Ovary (tissue), 10 donors: ENCODE data around the gene ZNF750. TPM values are rescaled to one million over a fixed set of nuclear protein-coding genes. Genes with fewer than 3 reads are reported as not detected.

Experiments used
- DNase-seq, 5 donors: peaks; one replicate each; pipeline ENCODE4 v3.0.0-alpha.2; 2019 to 2020
- H3K27ac ChIP-seq, 2 donors: fragments of 200-600 bp; one replicate each; pipeline versions ENCODE4 v1.5.1 to v1.8.0; 2019 to 2022
- H3K27me3 ChIP-seq: fragments of 200-600 bp; one replicate; pipeline ENCODE4 v1.8.0; 2022
- H3K36me3 ChIP-seq: fragments of 200-600 bp; sonication (generic); one replicate; pipeline ENCODE4 v1.5.1; 2019
- H3K4me1 ChIP-seq: one replicate; pipeline ENCODE4 v1.8.1; 2013; ENCODE audit warnings: mild to moderate bottlenecking, moderate library complexity; ENCODE audit not compliant: insufficient read depth
- H3K4me3 ChIP-seq: fragments of 200-600 bp; sonication (generic); one replicate; pipeline ENCODE4 v1.5.1; 2017
- H3K9me3 ChIP-seq, 2 donors: fragments of 200-600 bp in 1 of 2; sonication (generic) in 1 of 2; one replicate each; pipeline versions ENCODE4 v1.5.1 to v1.8.1; 2013 to 2019; ENCODE audit warnings: mild to moderate bottlenecking in 1 of 2, moderate library complexity in 1 of 2
- EP300 ChIP-seq: sonication (generic); formaldehyde crosslinking; IDR thresholded peaks from one replicate; pipeline ENCODE4 v1.6.1; 2017; ENCODE audit warnings: antibody characterized with exemption
- POLR2A ChIP-seq: fragments of 450-650 bp; IDR thresholded peaks from one replicate; pipeline ENCODE4 v1.6.1; 2017; ENCODE audit warnings: antibody characterized with exemption, mild to moderate bottlenecking, moderate library complexity
- WGBS, 3 donors: extraction: QIAGEN DNeasy Blood & Tissue Kit in 1 of 3; methylation state at CpG; one replicate each; pipeline versions ENCODE4 v1.1.5 to v1.1.7; 2013 to 2017; 5-methylcytosine and 5-hydroxymethylcytosine counted together
- intact Hi-C, 4 donors: fragments of 100-400 bp; cut with DNase I; formaldehyde crosslinking; loops; one replicate each; pipeline versions ENCODE4 v1.11.0 to v1.15.1; 2022 to 2023
- long read RNA-seq, 3 donors: library from polyadenylated mRNA in 2 of 3; unstranded in 2 of 3; transcript quantifications; one replicate each; pipeline ENCODE4 v2.0.0 and lab custom pipeline, GENCODE V29; 2021 to 2026
- polyA plus RNA-seq, 2 donors: library from polyadenylated mRNA; stranded (reverse); fragments of 200-250 nt in 1 of 2; fragments of 350-450 nt in 1 of 2; fragmentation: Illumina TruSeq in 1 of 2; extraction: RNeasy Lipid Tissue Mini Kit (QIAGEN cat#74804) in 1 of 2; gene quantifications; one replicate each; pipeline ENCODE4 v1.2.3, GENCODE V29; 2013 to 2014
- total RNA-seq, 7 donors: library from RNA; depleted of rRNA in 2 of 7; stranded (reverse); fragments of >200 nt in 2 of 7; fragmentation: NEBNext Ultra II Directional in 3 of 7; extraction: Animal tissue kit (Norgen Biotek cat#: 25700) in 3 of 7; gene quantifications; one replicate each; pipeline versions ENCODE4 v1.1.0 to v1.2.4, GENCODE V29; 2016 to 2023
- TF ChIP-seq, protein P1 (sequence below), 3 donors: fragments of 450-650 bp in 2 of 3; fragments of 200-600 bp in 1 of 3; IDR thresholded peaks; one replicate each; pipeline versions ENCODE4 v1.5.1 to v1.8.0; 2016 to 2022; ENCODE audit warnings: antibody characterized with exemption in 3 of 3, mild to moderate bottlenecking in 1 of 3
- donor health status: DM: no; HTN: no; CAD: no; lungs with moderate emphysema.
- donor health status: DM: no; HTN: no; CAD: no.
- donor health status: Bipolar disorder and iron deficiency.
- donor health status: DM: yes; HTN: yes; CAD: no.
- donor health status: DM: no; HTN: no; CAD: no.
- donor health status: DM: yes; HTN: yes; CAD: no.

ZNF750 gene
- not detected for total RNA-seq
- under 1 TPM in 1 of 2 donors, not detected in 1; 0.02 TPM for polyA plus RNA-seq
- long read RNA-seq, donor 1 = 0 reads
- long read RNA-seq, donor 2 = 0 reads
- long read RNA-seq, donor 3 = 0 reads

GRCh38 chr17:82839617-82840292, at the start of gene ZNF750:
Gene ZNF750 (minus strand): TSS chr17:82840022. CDS start chr17:82832454, 7,568 bp downstream.
- no peaks in the 10 kb centered on the region for H3K27me3 ChIP-seq
- TF ChIP-seq POLR2A (no peak), EP300 (no peak)
- TF ChIP-seq, protein P1, sequence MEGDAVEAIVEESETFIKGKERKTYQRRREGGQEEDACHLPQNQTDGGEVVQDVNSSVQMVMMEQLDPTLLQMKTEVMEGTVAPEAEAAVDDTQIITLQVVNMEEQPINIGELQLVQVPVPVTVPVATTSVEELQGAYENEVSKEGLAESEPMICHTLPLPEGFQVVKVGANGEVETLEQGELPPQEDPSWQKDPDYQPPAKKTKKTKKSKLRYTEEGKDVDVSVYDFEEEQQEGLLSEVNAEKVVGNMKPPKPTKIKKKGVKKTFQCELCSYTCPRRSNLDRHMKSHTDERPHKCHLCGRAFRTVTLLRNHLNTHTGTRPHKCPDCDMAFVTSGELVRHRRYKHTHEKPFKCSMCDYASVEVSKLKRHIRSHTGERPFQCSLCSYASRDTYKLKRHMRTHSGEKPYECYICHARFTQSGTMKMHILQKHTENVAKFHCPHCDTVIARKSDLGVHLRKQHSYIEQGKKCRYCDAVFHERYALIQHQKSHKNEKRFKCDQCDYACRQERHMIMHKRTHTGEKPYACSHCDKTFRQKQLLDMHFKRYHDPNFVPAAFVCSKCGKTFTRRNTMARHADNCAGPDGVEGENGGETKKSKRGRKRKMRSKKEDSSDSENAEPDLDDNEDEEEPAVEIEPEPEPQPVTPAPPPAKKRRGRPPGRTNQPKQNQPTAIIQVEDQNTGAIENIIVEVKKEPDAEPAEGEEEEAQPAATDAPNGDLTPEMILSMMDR (IDR thresholded peaks at IDR 0.05) = no peak
- intact Hi-C loops = no loop called here
- no peaks in the 10 kb centered on the region for H3K36me3 ChIP-seq
- no peaks in the 10 kb centered on the region for H3K9me3 ChIP-seq
- H3K4me1 ChIP-seq = peaks cover 3% of the 10 kb centered on the region
- H3K27ac ChIP-seq = no peak within 1 kb of the TSS
- 89 to 92% (median 89%) methylated on average over 25 of the region's 25 CpGs for WGBS, 3 donors
- DNase-seq = peak in 2 of 5 donors; percentile 11 to 21
- no peak within 1 kb of the TSS for H3K4me3 ChIP-seq

DNA sequence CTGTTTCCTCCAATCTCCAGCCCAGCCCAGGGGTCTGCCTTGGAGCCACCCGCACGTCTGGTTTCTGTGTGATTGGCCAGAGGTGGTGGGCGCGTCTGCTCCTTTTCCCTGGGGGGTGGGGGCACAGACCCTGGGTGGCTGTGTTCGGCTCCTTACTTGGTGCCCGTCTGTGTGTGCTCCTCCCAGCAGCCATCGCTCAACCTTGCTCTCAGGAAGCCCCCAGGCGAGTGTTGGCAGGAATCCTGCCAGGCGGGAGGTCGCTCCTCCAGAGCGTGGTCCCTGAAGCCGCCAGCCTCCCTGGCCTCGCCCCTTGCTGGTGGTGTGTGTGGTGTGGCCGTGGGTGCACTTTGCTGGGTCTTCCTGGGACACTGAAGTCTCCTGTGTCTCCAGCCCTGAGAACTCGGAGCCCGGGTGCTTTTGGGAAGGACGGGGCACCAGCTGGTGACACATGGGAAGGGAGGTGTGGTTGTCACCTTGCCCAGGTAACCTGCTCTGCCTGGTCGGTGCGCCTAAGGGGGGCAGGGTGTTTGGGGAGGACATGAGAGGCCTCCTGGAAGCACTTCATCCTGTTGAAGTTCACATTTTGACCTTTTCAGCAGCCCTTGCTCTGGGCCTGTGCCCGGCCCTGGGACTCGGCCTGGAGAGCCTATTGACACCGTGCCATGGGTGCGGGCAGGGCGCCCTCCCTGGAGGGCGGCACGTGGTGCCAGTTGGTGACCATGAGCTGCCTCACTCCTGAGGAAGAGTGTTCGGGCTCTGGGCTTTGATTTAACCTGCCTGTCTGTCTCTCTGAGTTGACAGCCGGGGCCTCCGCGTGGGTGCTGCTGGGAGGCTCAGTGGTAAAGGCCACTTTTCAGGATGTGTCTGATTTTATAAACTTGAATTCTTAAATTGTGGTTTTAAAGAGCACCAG, 49.0 kb upstream of the ZNF750 start:
- no peaks in the 10 kb centered on the region for H3K36me3 ChIP-seq
- intact Hi-C loops = no loop called here
- WGBS, 3 donors = 87 to 90% (median 87%) methylated on average over 29 to 30 of the region's 30 CpGs
- H3K9me3 ChIP-seq = no peaks in the 10 kb centered on the region
- no peak for TF ChIP-seq EP300
- TF ChIP-seq, protein P1 (IDR thresholded peaks at IDR 0.05) = no peak
- TF ChIP-seq POLR2A = no peak
- H3K27ac ChIP-seq = no peak overlapping the region
- H3K27me3 ChIP-seq = no peaks in the 10 kb centered on the region
- no peak for DNase-seq
- peaks cover 5% of the 10 kb centered on the region for H3K4me1 ChIP-seq
- H3K4me3 ChIP-seq = no peak overlapping the region

DNA sequence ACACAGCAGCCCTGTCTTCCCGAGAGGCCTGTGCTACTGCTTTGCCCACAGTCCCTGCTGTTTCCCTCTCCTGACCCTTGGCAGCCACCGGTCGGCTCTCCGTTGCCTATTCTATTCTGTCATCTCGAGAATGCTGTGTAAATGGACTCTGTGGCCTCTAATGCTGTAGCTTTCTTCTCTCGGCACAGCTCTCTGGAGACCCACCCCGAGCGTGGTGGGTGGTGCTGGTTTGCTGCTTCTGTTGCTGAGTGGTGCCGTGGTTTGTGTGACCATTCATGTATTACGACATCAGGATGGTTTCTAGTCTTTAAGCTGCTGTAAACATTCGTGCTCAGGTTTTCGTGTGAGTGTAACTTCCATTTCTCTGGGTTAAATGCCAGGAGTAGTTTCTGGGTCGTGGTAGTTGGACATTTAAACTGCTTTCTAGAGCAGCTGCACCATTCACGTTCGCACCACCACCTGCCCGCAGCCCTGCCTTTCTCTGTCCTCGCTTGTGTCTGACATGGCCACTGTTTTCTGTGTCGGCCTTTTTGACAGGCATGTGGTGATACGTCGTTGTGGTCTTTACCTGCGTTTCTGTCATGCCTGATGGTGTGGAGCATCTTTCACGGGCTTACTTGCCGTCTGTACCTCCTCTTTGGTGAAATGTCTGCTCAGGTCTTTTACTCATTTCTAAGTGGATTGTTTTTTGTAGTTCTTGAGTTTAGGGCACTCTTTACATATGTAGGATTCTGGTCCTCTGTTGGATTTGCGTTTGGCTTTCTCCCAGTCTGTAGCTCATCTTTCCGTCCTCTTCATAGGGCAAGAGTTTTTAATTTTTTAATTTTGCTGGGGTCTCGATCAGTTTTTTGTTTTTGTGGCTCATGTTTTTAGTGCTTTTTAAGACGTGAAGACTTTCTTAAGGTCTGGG, 47.7 kb upstream of the ZNF750 start:
- no peak for TF ChIP-seq EP300
- TF ChIP-seq POLR2A = no peak
- TF ChIP-seq, protein P1 (IDR thresholded peaks at IDR 0.05) = no peak
- Histone ChIP-seq H3K27ac (no peak overlapping the region), H3K36me3 (no peaks in the 10 kb centered on the region), H3K27me3 (no peaks in the 10 kb centered on the region), H3K4me3 (no peak overlapping the region), H3K4me1 (no peaks in the 10 kb centered on the region), H3K9me3 (no peaks in the 10 kb centered on the region)
- intact Hi-C loops = no loop called here
- DNase-seq = no peak
- WGBS, 3 donors = 96% methylated on average over 27 of the region's 27 CpGs

- intact Hi-C loops = no loop called here
- Histone ChIP-seq H3K27ac (no peak overlapping the region), H3K9me3 (no peaks in the 10 kb centered on the region), H3K4me1 (peaks cover 3% of the 10 kb centered on the region), H3K27me3 (no peaks in the 10 kb centered on the region), H3K4me3 (no peak overlapping the region), H3K36me3 (no peaks in the 10 kb centered on the region)
- TF ChIP-seq EP300 (no peak), POLR2A (no peak)
- TF ChIP-seq, protein P1 (IDR thresholded peaks at IDR 0.05) = no peak
- WGBS, 3 donors = 84 to 96% (median 92%) methylated on average over 5 of the region's 5 CpGs
- DNase-seq = no peak
These were observed 45.1 kb upstream of the ZNF750 start for GRCh38 chr17:82884970-82885353.
